ENCODE measurements around the gene ADGRG6. TPM values are rescaled to one million over a fixed set of nuclear protein-coding genes. Genes with fewer than 3 reads are reported as not detected.

Gene ADGRG6
- total RNA-seq, 1 experiment from 2014 or later: 259 TPM

DNA sequence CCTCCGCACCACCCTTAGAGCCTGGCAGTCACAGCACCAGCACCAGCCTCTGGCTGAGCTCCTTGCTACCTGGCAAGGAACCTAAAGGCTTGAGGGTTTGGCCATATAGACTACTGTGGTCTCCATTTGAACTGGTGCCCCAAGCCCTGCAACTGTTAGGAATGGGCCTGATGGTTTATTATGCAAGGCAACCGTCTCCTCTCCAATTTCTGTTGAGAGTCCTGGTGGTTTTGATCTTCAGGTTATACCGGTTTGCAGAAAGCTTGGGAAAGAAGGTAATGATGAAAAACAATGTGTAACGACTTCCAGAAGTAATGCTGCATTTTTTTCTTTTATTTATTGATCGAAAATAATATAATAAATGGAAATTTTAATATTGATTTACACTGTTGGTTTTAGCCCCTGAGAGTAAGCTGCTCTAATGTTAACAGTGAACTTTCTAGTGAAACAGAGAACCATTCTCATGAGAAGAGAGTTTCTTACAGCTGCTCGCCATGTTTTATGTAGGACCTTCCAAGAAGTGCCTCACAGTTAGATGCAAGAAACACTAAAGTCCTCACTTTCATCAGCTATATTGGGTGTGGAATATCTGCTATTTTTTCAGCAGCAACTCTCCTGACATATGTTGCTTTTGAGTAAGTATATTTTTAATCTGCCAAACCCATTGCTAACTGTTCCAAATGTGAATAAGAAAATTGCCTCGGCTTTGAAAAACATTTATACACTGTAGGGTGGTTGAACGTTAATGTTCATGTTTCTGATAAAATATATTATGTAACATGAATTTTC lies 112.8 kb downstream of the ADGRG6 start:
- ChIA-PET POLR2A (no interaction called here), CTCF (interaction anchor here (0.6 kb wide), 1 partner anchor 509 kb away, joined by 4 read pairs; no protein-coding TSS in a partner anchor)
- peaks cover 48% of the 10 kb centered on the region for H3K4me1 ChIP-seq (ENCODE audit: control insufficient read depth, insufficient read depth, low read length)
- intact Hi-C loops (cut with micrococcal nuclease; ENCODE audit: unreplicated experiment): no loop called here
- H3K27ac ChIP-seq (ENCODE audit: low read length): peak overlapping the region; percentile 82
- DNase-seq (ENCODE audit: low read depth, low spot score) (no peak), ATAC-seq (no peak)
- H3K36me3 ChIP-seq (ENCODE audit: control insufficient read depth, insufficient read depth, low read length): peaks cover 62% of the 10 kb centered on the region
- H3K27me3 ChIP-seq (ENCODE audit: control insufficient read depth, insufficient read depth, low read length): no peaks in the 10 kb centered on the region
- TF ChIP-seq TCF7L2 (IDR thresholded peaks at IDR 0.05; ENCODE audit: low read depth, low read length) (no peak), SIN3A (IDR thresholded peaks at IDR 0.05; ENCODE audit: borderline replicate concordance, insufficient read depth, low read depth, low read length) (no peak), POLR2AphosphoS5 (IDR thresholded peaks at IDR 0.05; ENCODE audit: low read depth, low read length) (no peak)
- TF ChIP-seq, protein P1, sequence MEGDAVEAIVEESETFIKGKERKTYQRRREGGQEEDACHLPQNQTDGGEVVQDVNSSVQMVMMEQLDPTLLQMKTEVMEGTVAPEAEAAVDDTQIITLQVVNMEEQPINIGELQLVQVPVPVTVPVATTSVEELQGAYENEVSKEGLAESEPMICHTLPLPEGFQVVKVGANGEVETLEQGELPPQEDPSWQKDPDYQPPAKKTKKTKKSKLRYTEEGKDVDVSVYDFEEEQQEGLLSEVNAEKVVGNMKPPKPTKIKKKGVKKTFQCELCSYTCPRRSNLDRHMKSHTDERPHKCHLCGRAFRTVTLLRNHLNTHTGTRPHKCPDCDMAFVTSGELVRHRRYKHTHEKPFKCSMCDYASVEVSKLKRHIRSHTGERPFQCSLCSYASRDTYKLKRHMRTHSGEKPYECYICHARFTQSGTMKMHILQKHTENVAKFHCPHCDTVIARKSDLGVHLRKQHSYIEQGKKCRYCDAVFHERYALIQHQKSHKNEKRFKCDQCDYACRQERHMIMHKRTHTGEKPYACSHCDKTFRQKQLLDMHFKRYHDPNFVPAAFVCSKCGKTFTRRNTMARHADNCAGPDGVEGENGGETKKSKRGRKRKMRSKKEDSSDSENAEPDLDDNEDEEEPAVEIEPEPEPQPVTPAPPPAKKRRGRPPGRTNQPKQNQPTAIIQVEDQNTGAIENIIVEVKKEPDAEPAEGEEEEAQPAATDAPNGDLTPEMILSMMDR (IDR thresholded peaks at IDR 0.05): no peak
- TF ChIP-seq, protein P2, sequence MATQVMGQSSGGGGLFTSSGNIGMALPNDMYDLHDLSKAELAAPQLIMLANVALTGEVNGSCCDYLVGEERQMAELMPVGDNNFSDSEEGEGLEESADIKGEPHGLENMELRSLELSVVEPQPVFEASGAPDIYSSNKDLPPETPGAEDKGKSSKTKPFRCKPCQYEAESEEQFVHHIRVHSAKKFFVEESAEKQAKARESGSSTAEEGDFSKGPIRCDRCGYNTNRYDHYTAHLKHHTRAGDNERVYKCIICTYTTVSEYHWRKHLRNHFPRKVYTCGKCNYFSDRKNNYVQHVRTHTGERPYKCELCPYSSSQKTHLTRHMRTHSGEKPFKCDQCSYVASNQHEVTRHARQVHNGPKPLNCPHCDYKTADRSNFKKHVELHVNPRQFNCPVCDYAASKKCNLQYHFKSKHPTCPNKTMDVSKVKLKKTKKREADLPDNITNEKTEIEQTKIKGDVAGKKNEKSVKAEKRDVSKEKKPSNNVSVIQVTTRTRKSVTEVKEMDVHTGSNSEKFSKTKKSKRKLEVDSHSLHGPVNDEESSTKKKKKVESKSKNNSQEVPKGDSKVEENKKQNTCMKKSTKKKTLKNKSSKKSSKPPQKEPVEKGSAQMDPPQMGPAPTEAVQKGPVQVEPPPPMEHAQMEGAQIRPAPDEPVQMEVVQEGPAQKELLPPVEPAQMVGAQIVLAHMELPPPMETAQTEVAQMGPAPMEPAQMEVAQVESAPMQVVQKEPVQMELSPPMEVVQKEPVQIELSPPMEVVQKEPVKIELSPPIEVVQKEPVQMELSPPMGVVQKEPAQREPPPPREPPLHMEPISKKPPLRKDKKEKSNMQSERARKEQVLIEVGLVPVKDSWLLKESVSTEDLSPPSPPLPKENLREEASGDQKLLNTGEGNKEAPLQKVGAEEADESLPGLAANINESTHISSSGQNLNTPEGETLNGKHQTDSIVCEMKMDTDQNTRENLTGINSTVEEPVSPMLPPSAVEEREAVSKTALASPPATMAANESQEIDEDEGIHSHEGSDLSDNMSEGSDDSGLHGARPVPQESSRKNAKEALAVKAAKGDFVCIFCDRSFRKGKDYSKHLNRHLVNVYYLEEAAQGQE (IDR thresholded peaks at IDR 0.05; ENCODE audit: insufficient read depth in 1 of 2, low read depth in 2 of 2, low read length in 1 of 2): no peak
- no peaks in the 10 kb centered on the region for H3K9me3 ChIP-seq (ENCODE audit: control insufficient read depth, insufficient read depth, low read depth, low read length)
- H3K4me3 ChIP-seq (ENCODE audit: low read depth in 2 of 2, low read length in 2 of 2): no peak overlapping the region
- no TSS peak for BruUV-seq (replicated peaks)
- in situ Hi-C loops (cut with HindIII; ENCODE audit: low pct_unique_long_range_greater_than_20kb, low sequenced_read_pairs): no loop called here

DNA sequence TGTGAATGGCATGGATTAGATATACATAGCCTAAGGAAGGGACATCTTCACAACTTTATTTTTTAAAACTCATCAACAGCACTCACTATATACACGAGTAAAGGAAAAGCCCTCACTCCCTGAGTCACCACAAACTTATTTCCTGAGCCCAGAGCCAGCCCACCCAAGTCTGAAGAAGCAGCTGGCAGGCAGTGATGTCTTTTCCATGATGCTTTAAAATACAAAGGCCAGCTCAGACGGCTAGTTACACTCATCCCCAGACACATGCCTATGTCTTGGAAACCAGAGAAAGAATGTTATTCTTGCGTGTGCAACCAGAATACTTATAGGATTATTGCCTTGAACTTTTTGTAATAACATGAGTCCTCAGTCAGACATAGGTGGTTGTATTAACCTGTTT lies 114.4 kb downstream of the ADGRG6 start:
- Histone ChIP-seq H3K4me3 (ENCODE audit: low read depth in 2 of 2, low read length in 2 of 2) (no peak overlapping the region), H3K4me1 (ENCODE audit: control insufficient read depth, insufficient read depth, low read length) (peaks cover 35% of the 10 kb centered on the region), H3K9me3 (ENCODE audit: control insufficient read depth, insufficient read depth, low read depth, low read length) (no peaks in the 10 kb centered on the region), H3K36me3 (ENCODE audit: control insufficient read depth, insufficient read depth, low read length) (peaks cover 65% of the 10 kb centered on the region), H3K27ac (ENCODE audit: low read length) (peak overlapping the region; percentile 61), H3K27me3 (ENCODE audit: control insufficient read depth, insufficient read depth, low read length) (no peaks in the 10 kb centered on the region)
- ChIA-PET POLR2A (no interaction called here), CTCF (no interaction called here)
- in situ Hi-C loops (cut with HindIII; ENCODE audit: low pct_unique_long_range_greater_than_20kb, low sequenced_read_pairs): no loop called here
- DNase-seq (ENCODE audit: low read depth, low spot score) (no peak), ATAC-seq (no peak)
- intact Hi-C loops (cut with micrococcal nuclease; ENCODE audit: unreplicated experiment): no loop called here
- no TSS peak for BruUV-seq (replicated peaks)
- no peak for TF ChIP-seq SIN3A (IDR thresholded peaks at IDR 0.05; ENCODE audit: borderline replicate concordance, insufficient read depth, low read depth, low read length)
- TF ChIP-seq, protein P2 (IDR thresholded peaks at IDR 0.05; ENCODE audit: insufficient read depth in 1 of 2, low read depth in 2 of 2, low read length in 1 of 2): no peak
- no peak for TF ChIP-seq TCF7L2 (IDR thresholded peaks at IDR 0.05; ENCODE audit: low read depth, low read length)
- TF ChIP-seq, protein P1 (IDR thresholded peaks at IDR 0.05): no peak
- TF ChIP-seq POLR2AphosphoS5 (IDR thresholded peaks at IDR 0.05; ENCODE audit: low read depth, low read length): no peak
